Coronary artery (tissue), 2 donors: ENCODE data around the gene CD44.

ENCODE experiments used
- DNase-seq: peaks from one replicate; pipeline ENCODE4 v3.0.0-alpha.2; 2017; ENCODE audit warnings: low spot score
- H3K27ac ChIP-seq, 2 donors: fragments of 200-600 bp; sonication (generic); one replicate each; pipeline ENCODE4 v1.5.1; 2016 to 2019
- H3K4me3 ChIP-seq: fragments of 200-600 bp; sonication (generic); 2 replicates; pipeline ENCODE4 v1.5.1; 2016; ENCODE audit warnings: mild to moderate bottlenecking, moderate library complexity
- TF ChIP-seq, protein P1 (sequence below): fragments of 200-600 bp; sonication (generic); IDR thresholded peaks from one replicate; pipeline ENCODE4 v1.5.1; 2019; ENCODE audit warnings: antibody characterized with exemption

The CD44 gene

GRCh38 chr11:35256296-35256695 lies 117.3 kb downstream of the CD44 start:
- no peak overlapping the region for H3K4me3 ChIP-seq
- TF ChIP-seq, protein P1, sequence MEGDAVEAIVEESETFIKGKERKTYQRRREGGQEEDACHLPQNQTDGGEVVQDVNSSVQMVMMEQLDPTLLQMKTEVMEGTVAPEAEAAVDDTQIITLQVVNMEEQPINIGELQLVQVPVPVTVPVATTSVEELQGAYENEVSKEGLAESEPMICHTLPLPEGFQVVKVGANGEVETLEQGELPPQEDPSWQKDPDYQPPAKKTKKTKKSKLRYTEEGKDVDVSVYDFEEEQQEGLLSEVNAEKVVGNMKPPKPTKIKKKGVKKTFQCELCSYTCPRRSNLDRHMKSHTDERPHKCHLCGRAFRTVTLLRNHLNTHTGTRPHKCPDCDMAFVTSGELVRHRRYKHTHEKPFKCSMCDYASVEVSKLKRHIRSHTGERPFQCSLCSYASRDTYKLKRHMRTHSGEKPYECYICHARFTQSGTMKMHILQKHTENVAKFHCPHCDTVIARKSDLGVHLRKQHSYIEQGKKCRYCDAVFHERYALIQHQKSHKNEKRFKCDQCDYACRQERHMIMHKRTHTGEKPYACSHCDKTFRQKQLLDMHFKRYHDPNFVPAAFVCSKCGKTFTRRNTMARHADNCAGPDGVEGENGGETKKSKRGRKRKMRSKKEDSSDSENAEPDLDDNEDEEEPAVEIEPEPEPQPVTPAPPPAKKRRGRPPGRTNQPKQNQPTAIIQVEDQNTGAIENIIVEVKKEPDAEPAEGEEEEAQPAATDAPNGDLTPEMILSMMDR: no peak
- DNase-seq: no peak
- H3K27ac ChIP-seq: peak overlapping the region in 1 of 2 donors; percentile 24

DNA sequence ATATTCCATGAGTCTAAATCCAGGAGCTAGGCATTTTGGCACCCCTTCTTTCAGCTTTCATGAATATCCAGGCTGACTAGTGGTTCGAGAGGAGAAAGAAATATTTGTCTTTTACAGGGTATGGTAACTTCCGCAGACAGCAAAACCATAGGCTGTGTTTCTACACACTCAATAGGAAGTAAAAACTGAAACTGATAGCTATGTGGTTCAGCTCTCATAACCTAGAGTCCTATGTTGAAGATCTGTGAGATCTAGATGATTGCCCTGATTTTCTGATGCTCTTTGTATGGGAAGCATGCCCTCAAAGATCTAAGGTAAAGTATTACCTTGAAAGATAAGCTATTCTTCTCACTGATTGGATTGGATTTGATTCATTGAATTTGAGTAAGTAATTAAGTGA lies 118.3 kb downstream of the CD44 start:
- TF ChIP-seq, protein P1: no peak
- Histone ChIP-seq H3K27ac (no peak overlapping the region), H3K4me3 (no peak overlapping the region)
- no peak for DNase-seq

- Histone ChIP-seq H3K4me3 (no peak overlapping the region), H3K27ac (no peak overlapping the region)
- no peak for DNase-seq
- TF ChIP-seq, protein P1: no peak
Measured at GRCh38 chr11:35259529-35259928, 120.6 kb downstream of the CD44 start.

GRCh38 chr11:35260342-35260985 lies 121.5 kb downstream of the CD44 start:
- peak overlapping the region; percentile 34 for H3K4me3 ChIP-seq
- peak overlapping the region; percentile 19 to 35 for H3K27ac ChIP-seq

DNA sequence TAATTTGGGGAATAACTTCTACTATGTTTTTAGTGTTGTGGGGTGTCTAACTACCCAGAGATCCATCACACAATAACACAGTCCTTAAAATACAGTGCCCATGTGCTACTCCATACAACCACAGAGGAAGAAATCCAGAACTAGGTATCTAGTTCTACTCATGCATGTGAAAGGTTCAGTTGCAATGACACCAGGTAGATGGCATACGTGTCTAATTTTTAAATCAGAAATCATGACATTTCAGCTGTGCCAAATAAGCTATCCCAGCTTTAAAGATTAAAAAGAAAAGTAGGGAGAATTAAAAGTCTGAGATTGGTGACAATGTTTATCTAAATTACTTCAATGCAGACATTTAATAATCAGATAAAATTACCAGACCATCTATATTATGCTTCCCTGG lies 122.2 kb downstream of the CD44 start:
- Histone ChIP-seq H3K4me3 (no peak overlapping the region), H3K27ac (no peak overlapping the region)
- TF ChIP-seq, protein P1: no peak
- no peak for DNase-seq

More at GRCh38 chr11:35260342-35260985, 121.5 kb downstream of the CD44 start:
- no peak for DNase-seq
- TF ChIP-seq, protein P1: no peak

DNA sequence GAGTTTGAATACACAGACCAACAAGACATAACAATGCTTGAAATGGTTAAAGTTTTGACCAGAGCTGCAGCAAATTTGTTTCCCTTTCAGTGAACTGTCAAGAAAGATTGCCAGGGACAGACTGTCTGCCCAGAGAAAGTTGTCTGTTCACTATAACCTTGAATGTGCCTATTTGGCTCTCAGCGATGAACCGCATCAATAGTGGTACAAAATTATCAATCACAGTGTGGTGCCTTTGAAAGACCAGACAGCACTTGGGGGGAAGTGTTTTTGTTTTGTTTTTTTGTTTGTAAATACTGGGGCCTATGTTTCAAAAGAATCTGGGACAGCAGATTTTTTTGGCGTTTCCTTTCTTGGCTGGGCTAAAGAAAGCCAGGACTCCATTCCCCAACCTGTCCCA lies 123.1 kb downstream of the CD44 start:
- TF ChIP-seq, protein P1: no peak
- Histone ChIP-seq H3K4me3 (no peak overlapping the region), H3K27ac (no peak overlapping the region)
- DNase-seq: no peak

DNA sequence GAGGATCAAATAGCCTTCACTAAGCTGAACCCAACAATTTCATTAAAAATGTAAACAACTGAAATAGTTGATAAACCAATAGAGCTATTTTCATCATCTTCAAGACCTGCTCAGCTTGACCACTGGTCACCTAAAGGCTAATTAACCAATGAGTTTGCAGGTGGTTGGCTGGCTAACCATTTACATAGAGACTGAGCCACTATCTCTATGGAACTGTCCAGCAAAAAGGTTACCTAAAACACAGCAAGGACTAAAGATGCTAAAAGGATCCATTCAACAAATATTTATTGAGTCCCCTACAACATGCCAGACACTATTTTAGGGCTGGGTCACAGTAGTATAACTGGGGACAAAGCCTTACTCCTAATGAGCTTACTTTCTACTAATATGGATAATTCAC lies 123.8 kb downstream of the CD44 start:
- TF ChIP-seq, protein P1: no peak

More for the DNA sequence above, 123.8 kb downstream of the CD44 start:
- Histone ChIP-seq H3K4me3 (no peak overlapping the region), H3K27ac (no peak overlapping the region)
- DNase-seq: no peak
